Measurements from ENCODE around the gene HMGCLL1.

DNA sequence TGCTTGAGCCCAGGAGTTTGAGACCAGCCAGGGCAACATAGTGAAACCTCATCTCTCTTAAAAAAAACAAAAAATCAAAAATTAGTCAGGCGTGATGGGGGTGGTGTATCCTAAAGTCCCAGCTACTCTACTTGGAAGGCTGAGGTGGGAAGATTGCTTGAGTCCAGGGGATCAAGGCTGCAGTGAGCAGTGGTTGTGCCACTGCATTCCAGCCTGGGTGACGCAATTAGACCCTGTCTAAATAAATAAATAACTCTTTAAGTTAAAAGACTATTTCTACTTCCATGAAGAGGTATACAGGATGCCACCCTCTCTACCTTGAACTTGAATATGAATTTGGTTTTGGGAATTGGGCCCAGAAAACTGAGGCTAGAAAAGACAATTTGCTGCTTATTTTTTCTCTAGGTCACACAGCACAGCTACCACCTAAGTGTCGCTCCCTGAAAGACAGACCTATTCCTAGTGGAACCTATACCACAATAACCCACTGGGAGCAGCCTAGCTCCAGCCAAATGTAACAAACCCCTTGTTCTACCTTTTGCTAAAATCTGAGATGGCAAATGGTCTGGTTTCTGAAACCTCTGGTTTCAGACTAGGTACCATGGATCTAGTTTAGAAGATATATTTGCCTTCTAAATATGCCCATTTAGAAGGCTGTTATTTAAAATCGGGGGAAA, 35.2 kb downstream of the HMGCLL1 start:
- TF ChIP-seq POLR2A (IDR thresholded peaks at IDR 0.05; ENCODE audit: low read depth, low read length): no peak
- TF ChIP-seq POLR2AphosphoS5 (IDR thresholded peaks at IDR 0.05; ENCODE audit: low read depth, low read length): no peak
- TF ChIP-seq TAF1 (IDR thresholded peaks at IDR 0.05; ENCODE audit: borderline replicate concordance, low read depth, low read length): no peak
